OCI-LY3 (cell line): ENCODE data around the gene PLEKHG3.

Source experiments
- CTCF ChIP-seq: fragments of 200-600, 300-600 bp; sonication (generic); IDR thresholded peaks from 2 replicates; pipeline ENCODE4 v1.5.1; 2014; ENCODE audit warnings: antibody characterized with exemption, low read length, low read depth
- EZH2phosphoT487 ChIP-seq: fragments of 200-600 bp; shearing (Covaris generic); IDR thresholded peaks from 2 replicates; pipeline ENCODE4 v1.6.1; 2018; ENCODE audit warnings: antibody characterized with exemption, mixed run types, low read depth

- TF ChIP-seq CTCF (no peak), EZH2phosphoT487 (no peak)
Observed at GRCh38 chr14:64673748-64674147, 30.5 kb upstream of the PLEKHG3 start.
